ENCODE data around the gene ELOVL4.

DNA sequence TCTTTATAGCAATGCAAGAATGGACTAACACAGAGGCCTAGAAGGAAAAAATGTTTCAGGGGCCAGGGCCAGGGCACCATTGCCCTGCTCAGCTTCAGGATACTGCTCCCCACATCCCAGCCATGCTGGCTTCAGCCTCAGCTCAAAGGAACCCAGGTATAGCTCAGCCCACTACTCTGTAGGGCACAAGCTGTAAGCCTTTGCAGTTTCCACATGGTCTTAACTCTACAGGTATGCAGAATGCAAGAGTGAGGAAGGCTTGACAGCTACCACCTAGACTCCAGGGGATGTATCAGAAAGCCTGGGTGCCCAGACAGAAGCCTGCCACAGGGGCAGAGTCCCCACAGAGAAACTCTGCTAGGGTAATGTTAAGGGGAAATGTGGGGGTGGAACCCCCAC is 46.6 kb upstream of the ELOVL4 start:
- no peak for TF ChIP-seq ZNF565 (CRISPR knock-in tag; conservative IDR thresholded peaks at IDR 0.05; ENCODE audit: low read depth)
- no peak for TF ChIP-seq OSR1 (CRISPR knock-in tag; IDR thresholded peaks at IDR 0.05)
- TF ChIP-seq, protein P1, sequence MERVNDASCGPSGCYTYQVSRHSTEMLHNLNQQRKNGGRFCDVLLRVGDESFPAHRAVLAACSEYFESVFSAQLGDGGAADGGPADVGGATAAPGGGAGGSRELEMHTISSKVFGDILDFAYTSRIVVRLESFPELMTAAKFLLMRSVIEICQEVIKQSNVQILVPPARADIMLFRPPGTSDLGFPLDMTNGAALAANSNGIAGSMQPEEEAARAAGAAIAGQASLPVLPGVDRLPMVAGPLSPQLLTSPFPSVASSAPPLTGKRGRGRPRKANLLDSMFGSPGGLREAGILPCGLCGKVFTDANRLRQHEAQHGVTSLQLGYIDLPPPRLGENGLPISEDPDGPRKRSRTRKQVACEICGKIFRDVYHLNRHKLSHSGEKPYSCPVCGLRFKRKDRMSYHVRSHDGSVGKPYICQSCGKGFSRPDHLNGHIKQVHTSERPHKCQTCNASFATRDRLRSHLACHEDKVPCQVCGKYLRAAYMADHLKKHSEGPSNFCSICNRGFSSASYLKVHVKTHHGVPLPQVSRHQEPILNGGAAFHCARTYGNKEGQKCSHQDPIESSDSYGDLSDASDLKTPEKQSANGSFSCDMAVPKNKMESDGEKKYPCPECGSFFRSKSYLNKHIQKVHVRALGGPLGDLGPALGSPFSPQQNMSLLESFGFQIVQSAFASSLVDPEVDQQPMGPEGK (CRISPR knock-in tag; IDR thresholded peaks at IDR 0.05; ENCODE audit: borderline replicate concordance), result no peak
- TF ChIP-seq ZC3H10 (CRISPR knock-in tag; IDR thresholded peaks at IDR 0.05), result no peak
- no peak for TF ChIP-seq RARB (CRISPR knock-in tag; IDR thresholded peaks at IDR 0.05)

Data from SK-N-SH treated with all-trans-retinoic acid at 6 μM for 48 hours (cell line).